GM21515 (cell line): ENCODE data around the gene KRTAP12-3.
"Not testable (repeated sequence)": the region's sequence is repeated elsewhere in the genome, so short reads cannot be mapped to it uniquely, and the experiment has no call there.

Experiments used
- ATAC-seq: cut with Tn5 transposase; IDR thresholded peaks from one replicate; pipeline ENCODE4 v1.9.1; 2021; ENCODE audit not compliant: unreplicated experiment

The KRTAP12-3 gene

DNA sequence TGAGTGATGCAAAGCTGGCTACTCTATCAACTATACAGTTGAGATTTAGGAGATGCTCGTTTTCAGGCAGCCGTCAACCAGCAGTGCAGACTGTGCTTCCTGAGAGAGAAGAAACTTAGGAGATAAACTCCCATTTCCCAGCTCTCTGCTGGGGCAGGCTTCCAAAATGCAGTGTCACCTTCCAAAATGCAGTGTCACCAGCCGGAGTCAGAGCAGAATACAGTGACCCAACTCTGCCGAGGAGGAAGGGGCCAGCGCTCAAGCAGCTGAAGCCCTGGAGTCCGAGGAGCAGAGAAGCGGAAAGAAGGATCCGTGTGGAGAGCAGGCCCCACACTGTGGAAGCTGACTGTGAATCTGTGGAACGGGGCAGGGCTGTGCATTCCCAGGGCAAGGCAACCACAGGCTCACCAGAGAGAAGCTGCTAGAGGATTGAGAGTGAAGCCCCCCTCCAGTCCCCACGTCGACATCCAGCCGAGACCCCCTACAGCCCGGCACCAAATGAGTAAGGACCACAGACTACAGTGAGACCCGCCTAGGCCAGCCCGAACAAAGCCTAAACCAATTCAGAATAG is 24.9 kb downstream of the KRTAP12-3 start:
- no peak for ATAC-seq

DNA sequence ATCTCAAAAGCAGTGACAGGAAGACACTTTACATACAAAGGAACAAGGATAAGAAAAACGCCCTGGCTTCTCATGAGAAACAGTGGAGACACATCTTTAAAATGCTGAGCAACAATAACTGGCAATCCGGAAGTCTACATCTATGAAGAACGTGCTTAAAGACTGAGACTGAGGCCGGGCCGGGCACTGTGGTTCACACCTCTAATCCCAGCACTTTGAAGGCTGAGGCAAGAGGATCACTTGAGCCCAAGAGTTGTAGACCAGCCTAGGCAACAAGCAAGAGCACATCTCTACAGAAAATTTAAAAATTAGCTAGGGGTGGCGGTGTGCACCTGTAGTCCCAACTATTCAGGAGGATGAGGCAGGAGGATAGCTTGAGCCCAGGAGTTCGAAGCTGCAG is 26.3 kb downstream of the KRTAP12-3 start:
- ATAC-seq = no peak

DNA sequence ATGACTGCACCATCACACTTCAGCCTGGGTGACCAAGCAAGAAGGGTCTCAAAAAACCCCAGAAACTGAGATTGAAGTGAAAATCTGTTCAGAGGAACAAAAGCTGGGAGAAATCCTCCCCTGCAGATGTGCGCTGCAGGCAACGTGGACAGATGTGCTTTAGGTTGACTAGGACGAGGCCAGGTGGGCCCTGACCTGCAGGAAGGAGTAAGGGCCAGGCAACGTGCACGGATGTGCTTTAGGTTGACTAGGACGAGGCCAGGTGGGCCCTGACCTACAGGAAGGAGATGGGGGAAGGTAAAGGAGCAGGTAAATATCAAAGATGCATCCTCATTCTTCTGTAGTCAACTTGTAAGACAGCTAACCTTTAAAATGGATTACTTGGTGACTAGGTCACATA is 26.8 kb downstream of the KRTAP12-3 start:
- ATAC-seq = no peak

DNA sequence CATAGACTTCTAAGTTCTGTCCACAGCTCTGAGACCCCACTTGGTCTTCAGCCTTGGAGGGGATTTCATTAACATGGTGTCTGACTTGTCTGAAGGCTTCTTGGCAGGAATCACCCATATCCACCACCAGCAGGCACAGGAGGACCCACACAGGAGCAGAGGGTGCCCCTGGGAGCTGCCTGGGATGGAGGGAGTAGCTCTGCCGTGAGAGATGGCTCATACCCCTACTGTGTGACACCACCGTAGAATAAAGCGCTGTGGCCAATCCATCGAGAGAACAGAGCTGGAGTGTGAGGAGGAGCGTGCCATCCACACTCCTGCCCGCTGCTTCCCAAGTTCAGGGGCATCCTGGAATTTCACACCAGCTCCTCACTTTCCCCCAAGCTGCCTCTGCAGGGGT is 27.3 kb downstream of the KRTAP12-3 start:
- not testable (repeated sequence) for ATAC-seq

DNA sequence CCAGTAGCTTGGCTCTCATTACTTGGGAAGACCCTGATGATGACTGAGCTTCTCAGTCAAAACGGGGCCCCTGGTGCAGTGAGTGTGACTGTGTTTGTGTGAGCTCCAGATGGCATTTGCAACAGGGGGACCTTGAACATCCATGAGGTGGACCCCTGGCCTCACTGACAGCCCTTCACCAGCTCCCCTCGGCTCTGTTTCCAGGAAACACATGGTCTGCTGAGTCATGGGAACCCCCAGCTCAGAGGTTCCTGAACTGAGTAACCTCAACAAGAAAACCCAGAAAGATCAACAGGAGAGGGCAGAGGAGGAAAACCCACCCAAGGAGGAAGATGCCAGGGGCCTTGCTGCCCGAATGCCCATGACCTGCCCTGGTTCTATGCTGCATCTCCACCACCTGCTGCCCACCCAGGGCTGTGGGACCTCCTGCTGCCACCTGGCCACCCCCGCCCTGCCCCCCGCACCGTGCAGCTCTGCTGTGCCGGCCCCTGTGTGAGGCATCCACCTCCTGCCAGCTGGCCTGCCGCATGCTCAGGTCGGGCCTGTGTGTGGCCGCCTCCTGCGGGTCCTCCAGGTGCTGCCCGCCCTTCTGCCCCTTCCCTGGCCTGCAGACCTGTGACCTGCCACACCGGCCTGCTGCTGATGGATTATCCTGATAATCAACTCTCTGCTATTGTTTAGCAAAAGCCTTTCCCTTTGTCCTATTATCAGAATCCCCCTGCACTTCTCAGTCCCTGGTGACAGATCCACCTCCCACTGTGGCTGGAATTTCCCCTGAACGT is 28.5 kb downstream of the KRTAP12-3 start:
- no peak for ATAC-seq

DNA sequence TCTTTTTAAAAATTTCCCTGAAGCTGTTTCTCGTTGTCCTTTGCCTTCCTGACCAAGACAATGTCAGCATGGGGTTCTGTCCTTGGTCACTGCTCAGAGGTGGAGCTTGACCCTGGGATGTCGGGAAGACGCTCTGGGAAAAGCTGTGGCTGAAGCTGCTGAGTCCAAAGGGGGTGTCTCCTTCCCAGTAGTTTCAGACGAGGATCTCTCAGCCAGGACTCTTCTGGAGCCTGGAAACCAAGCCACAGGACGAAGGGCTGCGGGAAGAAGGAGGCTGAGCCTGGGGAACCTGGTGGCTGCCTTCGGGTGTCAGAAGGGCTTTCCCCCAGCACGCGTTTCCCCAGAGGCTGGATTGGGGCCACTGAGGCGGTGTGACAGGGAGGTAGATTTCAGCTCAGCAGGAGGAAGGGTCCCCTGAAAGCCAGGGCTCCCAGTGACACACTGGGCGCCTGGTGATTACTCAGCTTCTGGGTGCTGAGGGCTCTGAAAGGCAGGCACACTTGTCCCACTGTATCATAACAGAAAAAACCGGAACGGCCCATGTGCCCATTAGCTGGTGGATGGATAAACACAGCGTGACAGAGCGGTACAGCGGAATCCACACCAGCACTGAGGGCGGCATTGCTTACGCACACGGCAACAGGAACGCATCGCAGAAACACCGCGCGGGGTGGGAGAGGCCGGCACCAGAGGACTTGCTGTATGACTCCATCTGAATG is 29.3 kb downstream of the KRTAP12-3 start:
- no peak for ATAC-seq

DNA sequence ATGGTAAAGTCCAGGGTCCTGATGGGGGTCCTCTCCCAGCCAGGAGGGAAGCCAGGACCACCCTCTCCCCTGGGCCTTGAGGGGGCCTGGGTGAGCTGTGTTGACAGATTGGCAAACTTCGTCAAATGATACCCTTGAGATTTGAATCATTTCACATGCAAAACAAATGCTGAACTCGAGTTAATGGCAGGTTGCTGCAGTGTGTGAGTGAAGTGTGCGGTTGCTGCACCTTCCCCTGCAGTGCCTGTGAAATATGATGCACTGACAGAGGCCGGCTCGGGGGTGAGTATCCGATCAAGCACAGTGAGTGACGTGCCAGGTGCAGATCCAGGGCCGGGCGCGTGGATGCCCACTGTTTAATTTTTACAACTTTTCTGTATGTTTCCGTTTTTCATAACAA is 29.9 kb downstream of the KRTAP12-3 start:
- ATAC-seq = no peak

DNA sequence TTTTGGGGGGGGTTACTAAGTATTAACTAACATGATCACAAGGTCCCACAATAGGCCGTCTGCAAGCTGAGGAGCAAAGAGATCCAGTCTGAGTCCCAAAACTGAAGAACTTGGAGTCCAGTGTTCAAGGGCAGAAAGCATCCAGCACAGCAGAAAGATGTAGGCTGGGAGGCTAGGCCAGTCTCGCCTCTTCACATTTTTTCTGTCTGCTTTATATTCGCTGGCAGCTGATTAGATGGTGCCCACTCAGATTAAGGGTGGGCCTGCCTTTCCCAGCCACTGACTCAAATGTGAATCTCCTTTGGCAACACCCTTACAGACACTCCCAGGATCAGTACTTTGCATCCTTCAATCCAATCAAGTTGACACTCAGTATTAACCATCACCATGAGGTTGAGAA is 32.0 kb downstream of the KRTAP12-3 start:
- not testable (repeated sequence) for ATAC-seq

DNA sequence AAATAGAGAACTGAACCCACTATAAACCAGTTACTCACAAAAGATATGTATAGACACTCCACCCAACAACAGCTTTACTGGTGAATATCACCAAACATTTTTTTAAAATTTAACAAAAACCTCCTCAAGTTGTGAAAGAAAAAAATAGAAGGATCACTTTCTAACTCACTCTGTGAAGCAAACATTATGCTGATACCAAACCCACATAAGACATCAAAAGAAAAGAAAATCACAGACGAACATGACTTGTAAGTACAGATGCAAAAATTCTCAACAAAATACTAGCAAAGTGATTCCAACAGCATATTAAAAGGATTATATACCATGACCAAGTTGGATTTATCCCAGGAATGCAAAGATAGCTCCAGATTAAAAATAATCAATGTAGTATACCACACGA is 34.0 kb downstream of the KRTAP12-3 start:
- ATAC-seq = no peak

DNA sequence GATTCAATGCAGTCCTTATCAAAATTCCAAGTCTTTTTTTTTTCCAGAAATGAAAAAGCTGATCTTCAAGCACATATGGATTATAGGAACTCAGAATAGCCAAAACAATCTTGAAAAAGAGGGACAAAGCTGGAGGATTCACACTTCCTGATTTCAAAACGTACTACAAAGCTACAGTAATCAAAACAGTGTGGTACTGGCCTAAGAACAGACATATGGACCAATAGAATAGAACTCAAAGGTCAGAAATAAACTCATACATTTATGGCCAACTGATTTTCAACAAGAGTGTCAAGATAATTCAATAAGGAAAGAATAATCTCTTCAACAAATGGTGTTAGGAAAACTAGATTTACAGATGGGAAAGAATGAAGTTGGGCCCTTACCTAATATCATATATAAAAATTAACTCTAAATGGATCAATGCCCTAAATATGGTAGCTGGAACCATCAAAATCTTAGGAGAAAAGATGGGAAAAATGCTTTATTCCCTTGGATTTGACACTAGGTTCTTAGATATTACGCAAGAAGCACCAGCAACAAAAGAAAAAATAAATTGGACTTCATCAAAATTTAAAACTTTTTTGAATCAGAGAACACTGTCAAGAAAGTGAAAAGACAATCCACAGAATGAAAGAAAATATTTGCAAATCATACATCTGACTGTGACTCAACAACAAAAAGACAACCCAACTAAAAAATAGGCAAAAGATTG is 35.2 kb downstream of the KRTAP12-3 start:
- ATAC-seq = no peak

DNA sequence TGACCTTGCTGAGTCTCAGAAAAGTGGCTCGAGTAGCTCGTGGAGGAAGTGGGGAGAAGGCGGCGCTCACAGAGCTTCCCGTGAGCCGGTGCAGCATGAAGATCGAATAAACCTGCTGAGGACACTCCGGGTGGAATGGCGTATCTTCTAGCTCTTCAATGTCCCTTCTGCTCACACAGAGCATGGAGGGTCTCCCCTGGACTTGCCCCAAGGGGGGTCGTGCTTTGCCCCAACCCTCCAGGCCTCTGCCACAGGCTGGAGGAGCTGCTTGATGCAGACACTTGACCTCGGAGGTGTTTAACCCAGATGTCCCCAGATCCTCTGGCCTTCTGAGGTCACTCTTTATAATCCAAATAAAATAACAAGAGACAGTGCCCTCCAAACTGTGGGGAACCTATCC is 37.0 kb downstream of the KRTAP12-3 start:
- no peak for ATAC-seq

DNA sequence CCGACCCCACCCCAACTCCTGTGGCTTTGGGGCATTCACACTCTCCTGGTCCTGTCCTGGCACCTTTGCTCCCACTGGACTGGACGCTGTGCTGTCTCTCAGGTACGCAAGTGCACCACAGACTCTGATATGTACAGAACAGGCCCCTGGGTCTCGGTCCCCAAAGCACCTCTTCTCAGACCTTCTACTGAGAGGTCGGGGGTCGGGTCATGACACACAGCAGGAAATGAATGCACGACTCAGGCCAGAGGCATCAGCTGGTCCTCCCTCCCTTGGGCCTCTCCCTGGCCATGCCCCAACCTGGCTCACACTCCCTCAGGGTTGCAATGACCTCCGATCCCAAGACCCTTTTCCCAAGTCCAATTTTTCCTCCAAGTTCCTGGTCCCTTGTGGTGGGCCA is 37.5 kb downstream of the KRTAP12-3 start:
- no peak for ATAC-seq

DNA sequence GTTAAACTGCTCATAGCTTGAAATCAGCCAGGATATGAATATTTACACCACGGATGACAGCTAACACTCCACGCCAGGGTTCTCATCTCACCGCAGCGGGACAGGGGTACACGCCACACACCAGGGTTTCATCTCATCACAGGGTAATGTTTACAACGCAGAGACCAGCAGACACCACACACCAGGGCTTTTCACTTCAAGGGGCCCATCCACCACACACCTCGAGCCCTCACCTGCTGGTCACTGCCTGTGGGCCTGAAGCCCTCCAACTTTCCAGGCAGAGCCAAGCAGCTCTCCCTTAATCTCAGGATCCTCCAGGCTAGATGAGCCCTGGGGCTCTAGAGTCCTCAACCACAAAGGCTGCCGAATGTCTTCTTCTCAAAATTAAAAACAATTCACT is 37.9 kb downstream of the KRTAP12-3 start:
- ATAC-seq = no peak

DNA sequence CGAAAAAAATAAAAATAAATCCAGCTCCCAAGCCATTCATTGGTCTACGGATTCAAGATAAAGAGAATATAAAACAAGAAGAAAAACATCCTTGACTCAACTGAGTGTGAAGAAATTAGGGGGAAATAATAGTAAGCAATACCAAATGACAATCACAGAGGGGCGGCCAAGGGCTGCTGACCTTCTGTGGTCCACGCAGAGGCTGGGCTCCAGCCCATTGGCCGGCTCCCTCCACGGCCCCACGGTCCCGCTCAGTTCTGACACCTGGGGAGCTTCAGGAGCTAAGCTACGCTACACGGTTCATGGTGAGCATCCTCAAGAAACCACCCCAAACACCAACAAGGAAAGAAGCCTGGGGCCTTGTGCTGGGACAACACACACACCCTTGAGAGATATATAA is 38.8 kb downstream of the KRTAP12-3 start:
- ATAC-seq = no peak

DNA sequence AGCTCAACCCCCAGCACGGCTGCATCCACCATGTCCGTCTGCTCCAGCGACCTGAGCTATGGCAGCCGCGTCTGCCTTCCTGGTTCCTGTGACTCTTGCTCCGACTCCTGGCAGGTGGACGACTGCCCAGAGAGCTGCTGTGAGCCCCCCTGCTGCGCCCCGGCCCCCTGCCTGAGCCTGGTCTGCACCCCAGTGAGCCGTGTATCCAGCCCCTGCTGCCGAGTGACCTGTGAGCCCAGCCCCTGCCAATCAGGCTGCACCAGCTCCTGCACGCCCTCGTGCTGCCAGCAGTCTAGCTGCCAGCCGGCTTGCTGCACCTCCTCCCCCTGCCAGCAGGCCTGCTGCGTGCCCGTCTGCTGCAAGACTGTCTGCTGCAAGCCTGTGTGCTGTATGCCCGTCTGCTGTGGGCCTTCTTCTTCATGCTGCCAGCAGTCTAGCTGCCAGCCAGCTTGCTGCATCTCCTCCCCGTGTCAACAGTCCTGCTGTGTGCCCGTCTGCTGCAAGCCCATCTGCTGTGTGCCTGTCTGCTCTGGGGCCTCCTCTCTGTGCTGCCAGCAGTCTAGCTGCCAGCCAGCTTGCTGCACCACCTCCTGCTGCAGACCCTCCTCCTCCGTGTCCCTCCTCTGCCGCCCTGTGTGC is 39.6 kb downstream of the KRTAP12-3 start, which contains the start of gene KRTAP10-12:
Gene KRTAP10-12 (plus strand): TSS at position 1 of the 639 bp plus-strand sequence. CDS start 30 bp downstream, at position 31.
- ATAC-seq = not testable (repeated sequence)

DNA sequence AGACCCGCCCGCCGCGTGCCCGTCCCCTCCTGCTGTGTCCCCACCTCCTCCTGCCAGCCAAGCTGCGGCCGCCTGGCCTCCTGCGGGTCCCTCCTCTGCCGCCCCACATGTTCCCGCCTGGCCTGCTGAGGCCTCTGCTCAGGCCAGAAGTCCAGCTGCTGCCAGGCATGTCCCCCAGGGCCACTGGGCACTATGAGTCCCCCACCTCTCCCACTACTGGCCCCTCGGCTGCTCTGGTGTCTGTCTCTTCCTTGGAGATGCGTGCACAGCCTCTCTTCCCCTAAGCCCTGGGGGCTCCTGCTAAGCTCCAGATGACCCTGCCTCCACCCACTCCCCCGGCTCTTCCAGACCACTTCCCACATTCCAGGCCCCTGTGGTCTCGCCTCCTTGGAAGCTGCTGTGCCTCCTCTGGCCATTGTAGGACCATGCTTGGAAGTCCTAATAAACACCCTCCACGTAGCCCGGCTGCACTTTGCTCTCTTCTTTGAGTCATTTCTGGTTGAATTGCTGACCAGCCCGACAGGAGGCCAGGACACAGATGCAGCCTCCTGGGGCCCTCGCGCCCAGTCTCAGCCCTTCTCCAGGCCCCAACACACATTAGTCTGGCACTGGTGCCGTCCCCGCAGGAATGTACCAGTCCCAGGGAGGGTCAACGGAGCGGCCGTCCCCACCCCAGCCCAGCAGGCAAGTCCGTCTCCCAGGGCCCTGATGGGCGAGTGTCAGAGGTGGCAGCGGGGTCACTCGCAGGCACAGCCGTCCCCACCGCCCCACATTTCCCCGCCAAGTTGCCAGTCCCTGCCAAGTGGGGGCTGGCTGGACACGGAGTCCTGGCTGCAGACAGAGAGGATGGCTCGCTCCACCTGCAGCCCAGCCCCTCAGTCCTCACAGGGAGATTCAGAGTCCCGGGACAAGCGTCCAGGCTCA is 40.3 kb downstream of the KRTAP12-3 start:
- ATAC-seq = no peak

DNA sequence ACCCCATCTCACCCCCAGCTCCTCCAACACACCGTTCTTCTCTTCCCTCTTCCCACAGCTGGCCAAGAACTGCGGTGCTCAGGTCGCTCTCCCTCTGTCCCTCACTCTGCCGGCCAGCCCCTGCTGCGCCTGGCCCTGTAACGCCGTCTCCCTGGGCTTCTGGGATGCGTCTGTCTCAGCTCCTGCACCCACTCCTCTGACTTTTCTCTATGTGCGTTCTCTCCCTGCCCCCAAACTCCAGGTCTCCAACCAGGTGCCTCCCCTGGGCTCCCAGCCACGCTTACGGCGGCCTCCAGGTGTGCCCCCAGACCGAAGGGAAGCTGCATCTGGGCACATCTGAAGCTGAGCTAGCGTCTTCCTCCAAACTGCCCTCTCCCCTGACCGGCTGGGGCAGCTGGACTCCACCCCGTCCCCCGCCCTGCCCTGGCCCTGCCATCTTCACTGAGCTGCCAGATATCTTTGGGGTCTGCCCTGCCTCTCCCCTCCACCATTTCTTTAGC is 41.8 kb downstream of the KRTAP12-3 start:
- no peak for ATAC-seq

DNA sequence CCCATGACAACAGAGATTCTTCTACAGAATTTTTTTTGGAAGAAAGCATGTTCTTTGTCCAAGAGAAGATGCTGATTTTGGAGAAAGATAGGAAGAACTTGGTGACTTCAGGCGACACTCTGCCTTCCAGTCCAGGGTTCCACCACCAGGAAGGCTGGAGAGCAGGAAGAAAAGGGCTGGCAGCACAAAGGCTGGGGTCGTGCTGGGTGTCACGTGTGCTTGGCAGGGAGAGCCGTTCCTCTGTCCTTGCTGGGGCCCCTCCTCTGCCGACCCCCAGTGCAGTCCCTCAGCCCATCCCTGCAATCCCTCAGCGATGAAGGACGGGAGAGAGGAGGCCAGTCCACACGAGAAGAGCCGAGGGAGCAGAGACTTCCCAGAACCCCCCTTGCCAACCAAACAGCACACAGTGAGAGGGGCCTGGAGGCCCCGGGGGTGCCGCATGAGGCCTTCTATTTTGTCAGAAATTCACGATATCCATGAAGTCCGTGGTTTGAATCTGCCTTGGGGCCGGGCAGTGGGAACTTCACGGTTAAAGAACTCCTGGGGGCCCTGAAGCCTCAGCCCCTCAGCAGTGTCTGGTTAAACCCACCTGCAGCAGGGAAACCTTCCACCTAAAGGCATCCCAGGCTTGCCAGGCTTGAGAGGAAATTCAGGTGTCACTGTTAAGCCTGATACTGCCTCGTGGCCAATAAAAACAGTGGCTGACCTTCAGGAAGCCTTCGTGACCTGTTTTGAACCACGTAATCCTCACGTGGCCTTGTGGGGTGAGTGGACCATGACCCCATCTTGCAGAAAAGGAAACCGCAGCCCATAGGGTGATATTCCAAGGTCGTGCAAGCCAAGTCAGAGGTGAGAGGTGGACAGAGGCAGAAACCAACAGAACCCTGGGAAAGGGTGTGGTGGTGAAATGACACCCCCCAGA is 42.6 kb downstream of the KRTAP12-3 start:
- no peak for ATAC-seq

DNA sequence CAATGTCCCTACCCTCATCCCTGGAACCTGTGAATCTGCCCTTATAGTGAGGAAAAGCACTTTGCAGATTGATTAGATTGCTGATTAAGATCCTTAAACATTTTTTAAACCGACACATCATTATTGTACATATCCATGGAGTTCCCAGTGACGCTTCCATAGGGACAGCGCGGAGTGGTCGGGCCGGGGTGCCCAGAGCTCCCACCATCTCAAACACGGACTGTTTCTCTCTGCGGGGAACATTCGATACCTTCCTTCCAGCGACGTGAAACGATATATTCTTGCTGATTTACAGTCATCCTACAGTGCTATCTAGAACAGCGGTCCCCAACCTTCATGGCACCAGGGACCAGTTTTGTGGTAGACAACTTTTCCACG is 43.3 kb downstream of the KRTAP12-3 start:
- ATAC-seq = no peak
